ENCODE data around the gene MAL. TPM values are rescaled to one million over a fixed set of nuclear protein-coding genes. Genes with fewer than 3 reads are reported as not detected.

MAL gene
- total RNA-seq, 4 donors from 2014 or later: 469 to 1,903 (median 516) TPM

- DNase-seq: no peak
- no peak overlapping the region for H3K4me3 ChIP-seq
- peak overlapping the region in 1 of 4 donors; percentile 25 for H3K27ac ChIP-seq
- intact Hi-C loops (cut with DNase I): no loop called here
- H3K36me3 ChIP-seq: peaks cover 0 to 16% (median 0%) of the 10 kb centered on the region in 3 donors
- H3K4me1 ChIP-seq: peaks cover 11 to 66% (median 28%) of the 10 kb centered on the region in 3 donors
- no peaks in the 10 kb centered on the region for H3K9me3 ChIP-seq
- no peaks in the 10 kb centered on the region for H3K27me3 ChIP-seq
- no peak for TF ChIP-seq POLR2A (IDR thresholded peaks at IDR 0.05)
- TF ChIP-seq, protein P1, sequence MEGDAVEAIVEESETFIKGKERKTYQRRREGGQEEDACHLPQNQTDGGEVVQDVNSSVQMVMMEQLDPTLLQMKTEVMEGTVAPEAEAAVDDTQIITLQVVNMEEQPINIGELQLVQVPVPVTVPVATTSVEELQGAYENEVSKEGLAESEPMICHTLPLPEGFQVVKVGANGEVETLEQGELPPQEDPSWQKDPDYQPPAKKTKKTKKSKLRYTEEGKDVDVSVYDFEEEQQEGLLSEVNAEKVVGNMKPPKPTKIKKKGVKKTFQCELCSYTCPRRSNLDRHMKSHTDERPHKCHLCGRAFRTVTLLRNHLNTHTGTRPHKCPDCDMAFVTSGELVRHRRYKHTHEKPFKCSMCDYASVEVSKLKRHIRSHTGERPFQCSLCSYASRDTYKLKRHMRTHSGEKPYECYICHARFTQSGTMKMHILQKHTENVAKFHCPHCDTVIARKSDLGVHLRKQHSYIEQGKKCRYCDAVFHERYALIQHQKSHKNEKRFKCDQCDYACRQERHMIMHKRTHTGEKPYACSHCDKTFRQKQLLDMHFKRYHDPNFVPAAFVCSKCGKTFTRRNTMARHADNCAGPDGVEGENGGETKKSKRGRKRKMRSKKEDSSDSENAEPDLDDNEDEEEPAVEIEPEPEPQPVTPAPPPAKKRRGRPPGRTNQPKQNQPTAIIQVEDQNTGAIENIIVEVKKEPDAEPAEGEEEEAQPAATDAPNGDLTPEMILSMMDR (IDR thresholded peaks at IDR 0.05): no peak
- WGBS, 2 donors: 84% methylated on average over 6 of the region's 6 CpGs
Measured at GRCh38 chr2:95039978-95040377, 14.5 kb downstream of the MAL start.

- H3K36me3 ChIP-seq: peaks cover 0 to 16% (median 0%) of the 10 kb centered on the region in 3 donors
- no peak for DNase-seq
- peak overlapping the region in 2 of 4 donors; percentile 78 to 86 for H3K27ac ChIP-seq
- TF ChIP-seq, protein P1 (IDR thresholded peaks at IDR 0.05): no peak
- no peak for TF ChIP-seq POLR2A (IDR thresholded peaks at IDR 0.05)
- peaks cover 10 to 62% (median 24%) of the 10 kb centered on the region in 3 donors for H3K4me1 ChIP-seq
- H3K4me3 ChIP-seq: no peak overlapping the region
- H3K27me3 ChIP-seq: no peaks in the 10 kb centered on the region
- H3K9me3 ChIP-seq: no peaks in the 10 kb centered on the region
- intact Hi-C loops (cut with DNase I): no loop called here
- 79 to 80% methylated on average over 6 of the region's 6 CpGs for WGBS, 2 donors
Measured at GRCh38 chr2:95040426-95040825, 14.9 kb downstream of the MAL start.

DNA sequence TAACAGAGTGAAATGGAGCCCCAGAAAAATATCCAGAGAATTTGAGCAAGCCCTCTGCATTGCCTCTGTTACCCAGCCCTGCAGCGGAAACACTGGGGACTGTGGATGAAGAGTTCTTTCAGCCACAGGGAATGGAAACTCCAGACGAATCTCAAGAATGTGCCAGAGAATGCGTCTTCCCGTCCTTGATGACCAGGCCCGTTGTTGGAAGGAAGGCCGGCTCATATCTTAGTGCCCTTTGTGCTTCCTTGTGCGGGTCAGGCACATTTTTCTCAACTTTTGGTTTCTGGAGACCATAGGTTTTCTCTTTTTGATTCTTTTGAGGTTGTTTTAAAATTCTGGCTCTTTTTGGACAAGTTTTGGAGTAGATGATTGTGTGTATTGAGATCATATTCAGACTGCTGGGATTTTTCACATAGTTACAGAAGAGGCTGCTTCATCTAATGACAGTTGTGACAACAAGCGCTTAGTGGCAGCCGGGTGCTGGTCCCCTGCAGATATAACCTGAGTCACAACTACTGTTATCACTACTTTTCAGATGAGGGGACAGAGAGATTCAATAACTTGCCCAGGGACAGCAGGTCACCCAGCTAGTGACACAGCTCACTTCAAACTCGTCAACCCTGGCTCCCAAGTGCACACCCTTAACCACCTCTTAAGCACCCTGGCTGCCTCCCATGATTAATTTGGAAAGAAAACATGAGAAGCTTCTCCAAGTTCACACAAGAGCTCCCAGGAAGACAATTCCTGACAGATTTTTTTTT lies 15.7 kb downstream of the MAL start:
- Histone ChIP-seq H3K4me3 (no peak overlapping the region), H3K9me3 (no peaks in the 10 kb centered on the region), H3K4me1 (peaks cover 10 to 60% (median 24%) of the 10 kb centered on the region in 3 donors), H3K27me3 (no peaks in the 10 kb centered on the region), H3K27ac (peak overlapping the region in 2 of 4 donors; percentile 78 to 86), H3K36me3 (peaks cover 0 to 16% (median 0%) of the 10 kb centered on the region in 3 donors)
- no peak for DNase-seq
- 74 to 77% methylated on average over 9 to 10 of the region's 10 CpGs for WGBS, 2 donors
- intact Hi-C loops (cut with DNase I): no loop called here
- TF ChIP-seq, protein P1 (IDR thresholded peaks at IDR 0.05): no peak
- TF ChIP-seq POLR2A (IDR thresholded peaks at IDR 0.05): no peak

DNA sequence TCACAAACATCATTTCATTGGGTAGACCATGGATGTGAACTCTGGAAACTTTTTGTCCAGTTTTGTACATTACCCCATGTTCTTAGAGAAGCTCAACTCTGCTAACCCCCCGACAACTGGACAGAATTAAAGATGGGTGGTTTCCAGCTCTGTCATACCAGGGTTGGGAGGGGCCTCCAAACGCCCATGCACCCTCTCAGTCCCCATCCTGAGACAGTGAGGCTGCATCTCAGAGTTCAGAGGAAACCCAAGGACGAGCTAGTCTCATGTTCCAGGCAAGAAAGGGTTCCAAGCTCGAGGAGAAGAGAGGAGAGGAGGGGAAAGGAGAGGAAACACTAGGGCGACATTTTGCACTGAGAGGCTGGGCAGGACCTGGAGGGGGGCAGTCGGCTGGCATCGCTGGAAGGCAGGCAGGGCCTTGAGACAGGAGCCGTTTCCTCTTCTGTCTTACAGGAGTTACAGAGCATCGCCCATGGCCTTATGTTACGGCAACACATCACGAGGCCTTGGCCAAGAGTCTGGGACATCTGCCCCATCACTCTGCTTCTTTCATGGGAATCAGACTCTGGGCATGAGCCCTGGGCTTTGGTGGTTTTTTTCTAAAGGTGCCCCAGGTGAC lies 16.4 kb downstream of the MAL start:
- Histone ChIP-seq H3K4me1 (peaks cover 10 to 64% (median 24%) of the 10 kb centered on the region in 3 donors), H3K27me3 (no peaks in the 10 kb centered on the region), H3K4me3 (no peak overlapping the region), H3K27ac (peak overlapping the region; percentile 39 to 86 (median 78)), H3K36me3 (peaks cover 0 to 16% (median 0%) of the 10 kb centered on the region in 3 donors), H3K9me3 (no peaks in the 10 kb centered on the region)
- TF ChIP-seq POLR2A (IDR thresholded peaks at IDR 0.05): no peak
- TF ChIP-seq, protein P1 (IDR thresholded peaks at IDR 0.05): no peak
- 80 to 82% methylated on average over 10 of the region's 11 CpGs for WGBS, 2 donors
- intact Hi-C loops (cut with DNase I): no loop called here
- DNase-seq: no peak

Measured in esophagus squamous epithelium (tissue), 5 donors.